A549 treated with RU486 at 1 μM for 4 hours (cell line): ENCODE results near the gene CXCL11. TPM values are rescaled to one million over a fixed set of nuclear protein-coding genes. Genes with fewer than 3 reads are reported as not detected.

Experiments
- total RNA-seq: library from RNA; stranded (reverse); fragments of 200-300 nt; extraction: Qiagen RNA extraction; gene quantifications from 5 replicates; pipeline ENCODE4 v1.2.3, GENCODE V29; 2022; ENCODE audit warnings: low read depth

CXCL11 gene
- 0.19 to 0.27 TPM (median 0.20 TPM) in 3 of 5 replicates, not detected in the others for total RNA-seq

DNA sequence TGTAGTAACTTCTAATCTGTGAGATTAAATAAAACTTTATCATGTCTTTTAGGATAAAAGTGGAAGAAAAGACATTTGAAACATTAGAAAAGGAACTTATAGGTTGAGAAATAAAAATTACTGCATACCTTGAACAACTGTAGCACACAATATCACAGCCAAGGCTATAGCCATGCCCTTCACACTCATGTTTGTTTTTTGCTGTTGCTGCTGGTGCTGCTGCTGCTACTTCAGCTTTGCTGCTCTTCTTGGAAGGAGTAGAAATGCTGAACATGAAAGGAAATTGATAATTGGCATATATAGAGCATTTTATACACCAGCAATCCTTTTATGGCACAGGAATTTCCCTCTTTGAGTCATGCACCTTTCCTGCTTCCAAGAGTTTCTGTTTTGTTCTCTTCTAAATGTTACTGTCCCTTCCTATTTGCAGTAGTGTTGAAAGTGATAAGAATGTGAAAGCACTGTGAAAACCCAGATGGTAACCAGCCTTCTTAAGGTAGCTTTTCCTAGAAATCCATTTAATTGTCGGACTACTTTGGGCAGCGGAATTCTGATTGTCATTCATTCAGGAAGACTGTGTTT is at the start of gene CXCL11:
Gene CXCL11 (minus strand): TSS at position 272 of the 582 bp plus-strand sequence. CDS start 83 bp downstream, at position 189.

DNA sequence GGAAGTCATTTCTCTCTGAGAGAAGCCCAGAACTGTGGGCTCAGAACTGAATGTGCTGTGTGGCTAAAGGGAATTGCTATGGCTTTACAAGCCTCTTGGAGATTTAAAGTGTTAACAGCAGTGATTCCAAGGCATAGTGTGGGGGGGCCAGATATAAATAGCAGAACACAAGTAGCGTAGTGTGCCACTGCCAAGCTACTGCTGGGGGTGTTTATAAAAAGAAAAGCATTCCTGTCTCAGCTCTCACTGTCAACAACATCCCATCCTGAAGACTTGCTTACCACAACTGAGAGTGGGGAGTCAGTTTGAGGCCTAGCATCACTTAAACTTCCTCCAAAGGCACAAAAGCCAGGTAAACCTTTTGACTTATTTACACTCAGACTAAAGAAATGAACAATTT is 38.6 kb upstream of the CXCL11 start, which contains the start of gene ART3:
Gene ART3 (plus strand): TSS at position 242 of the 400 bp plus-strand sequence. CDS start 1,181 bp downstream, outside the sequence.

GRCh38 chr4:76023389-76023788 is 12.5 kb downstream of the CXCL11 start, which contains the start of gene CXCL10:
TSS of gene CXCL10 (minus strand) at chr4:76023497. CDS start at chr4:76023431, 66 bp downstream.

GRCh38 chr4:76007089-76007862 is 28.6 kb downstream of the CXCL11 start, which contains the start of gene CXCL9:
TSS of gene CXCL9 (minus strand) at chr4:76007509. CDS start at chr4:76007449, 60 bp downstream.

Other genes starting within 250 kb of the CXCL11 start
- 0.46 TPM in 1 of 5 replicates, not detected in the others for gene PPEF2, start 133.6 kb downstream of the CXCL11 start, total RNA-seq
- gene NAAA, start 95.1 kb downstream of the CXCL11 start, total RNA-seq = 21.1 to 27.1 TPM (median 22.6 TPM) in 5 replicates
- gene SDAD1, start 45.1 kb downstream of the CXCL11 start, total RNA-seq = 11.6 to 20.2 TPM (median 15.6 TPM) in 5 replicates
- gene CXCL9, start 28.6 kb downstream of the CXCL11 start, total RNA-seq = not detected in 5 replicates
- 0.08 to 0.27 TPM (median 0.13 TPM) in 3 of 5 replicates, not detected in the others for gene CXCL10, start 12.6 kb downstream of the CXCL11 start, total RNA-seq
- not detected in 5 replicates for gene ART3, start 38.6 kb upstream of the CXCL11 start, total RNA-seq
- gene NUP54, start 112.3 kb upstream of the CXCL11 start, total RNA-seq = 24.1 to 42.6 TPM (median 32.2 TPM) in 5 replicates
- 42.9 to 53.8 TPM (median 52.3 TPM) in 5 replicates for gene SCARB2, start 177.8 kb upstream of the CXCL11 start, total RNA-seq
- gene FAM47E, start 215.7 kb upstream of the CXCL11 start, total RNA-seq = 0.13 to 0.33 TPM (median 0.19 TPM) in 4 of 5 replicates, not detected in the other